Measurements from ENCODE around the gene ZNF423.

DNA sequence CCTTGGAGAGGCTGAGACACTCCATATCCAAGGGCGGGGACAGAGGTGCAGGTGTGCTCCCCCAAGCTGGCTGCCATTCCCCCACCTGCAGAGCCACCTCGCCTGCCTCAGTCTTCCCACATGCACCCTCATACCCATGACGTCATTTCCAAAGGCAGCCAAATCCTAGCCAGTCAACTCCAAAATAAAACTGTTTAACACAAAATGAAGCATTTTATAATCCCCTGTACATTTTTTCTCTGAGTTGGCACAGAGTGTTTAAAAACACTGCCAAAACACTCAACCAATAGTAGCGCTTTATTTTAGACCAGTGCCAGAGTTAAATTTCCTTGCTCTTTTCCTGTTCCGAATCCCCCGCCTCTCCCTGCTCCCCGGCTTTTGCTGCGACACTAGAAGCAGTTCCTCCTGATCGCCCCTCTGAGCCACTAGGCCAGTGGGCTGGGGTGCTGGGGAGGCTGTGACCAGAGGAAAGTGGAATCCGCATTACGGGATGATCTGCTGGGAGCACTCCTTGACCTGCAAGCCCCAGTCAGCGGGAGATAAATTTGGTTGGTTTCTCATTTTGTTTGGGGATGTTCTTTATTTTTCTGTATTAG is 139.5 kb downstream of the ZNF423 start:
- TF ChIP-seq ZNF274 (IDR thresholded peaks at IDR 0.05; ENCODE audit: low read depth, low read length) (no peak), YY1 (IDR thresholded peaks at IDR 0.05; ENCODE audit: insufficient read depth, insufficient read length) (no peak), SUZ12 (IDR thresholded peaks at IDR 0.05; ENCODE audit: extremely low read depth, insufficient read depth, insufficient read length) (no peak)
